GM12865 (cell line): Measurements from ENCODE around the gene CORO2A.
A peak's percentile ranks its signal among the peaks of the same experiment; 100 is the strongest.
"Not testable (repeated sequence)": the region's sequence is repeated elsewhere in the genome, so short reads cannot be mapped to it uniquely, and the experiment has no call there.

ENCODE experiments used
- DNase-seq: peaks from one replicate; pipeline ENCODE4 v3.0.0; 2010; ENCODE audit warnings: low read depth
- H3K4me3 ChIP-seq: 2 replicates; pipeline ENCODE4 v1.5.1; 2011; ENCODE audit warnings: mild to moderate bottlenecking, low read depth, low read length, control low read depth
- TF ChIP-seq, protein P1 (sequence below): IDR thresholded peaks from 2 replicates; pipeline ENCODE4 v1.5.1; 2011; ENCODE audit warnings: low read length, control low read depth, low read depth, inconsistent platforms; ENCODE audit not compliant: insufficient read depth; ENCODE audit errors: missing control alignments

The CORO2A gene

DNA sequence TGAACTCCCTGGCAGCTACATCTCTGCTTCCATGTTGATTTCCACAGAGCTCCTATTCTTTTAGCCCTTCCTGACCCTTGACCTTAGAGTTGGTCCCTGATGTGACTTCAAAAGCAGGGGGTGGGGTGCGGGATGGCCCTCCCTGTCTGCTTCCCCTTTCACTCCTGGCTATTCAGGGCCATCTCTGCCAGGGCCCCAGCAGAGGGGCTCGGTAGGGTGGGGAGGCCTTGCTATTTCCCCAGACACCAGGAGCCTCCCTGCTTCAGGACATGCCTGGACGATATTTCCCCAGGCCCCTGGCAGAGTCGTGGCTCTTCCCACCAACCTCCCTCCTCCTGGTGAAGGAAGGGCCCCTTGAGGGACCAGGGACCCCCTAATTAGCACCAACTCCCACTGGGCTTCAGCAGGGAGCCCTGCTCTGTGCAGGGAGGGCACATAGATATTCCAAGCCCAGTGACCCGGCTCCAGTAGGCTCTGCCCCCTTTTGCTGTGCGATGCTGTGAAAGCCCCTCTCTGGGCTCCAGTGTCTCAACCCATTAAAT is 17.3 kb downstream of the CORO2A start:
- TF ChIP-seq, protein P1, sequence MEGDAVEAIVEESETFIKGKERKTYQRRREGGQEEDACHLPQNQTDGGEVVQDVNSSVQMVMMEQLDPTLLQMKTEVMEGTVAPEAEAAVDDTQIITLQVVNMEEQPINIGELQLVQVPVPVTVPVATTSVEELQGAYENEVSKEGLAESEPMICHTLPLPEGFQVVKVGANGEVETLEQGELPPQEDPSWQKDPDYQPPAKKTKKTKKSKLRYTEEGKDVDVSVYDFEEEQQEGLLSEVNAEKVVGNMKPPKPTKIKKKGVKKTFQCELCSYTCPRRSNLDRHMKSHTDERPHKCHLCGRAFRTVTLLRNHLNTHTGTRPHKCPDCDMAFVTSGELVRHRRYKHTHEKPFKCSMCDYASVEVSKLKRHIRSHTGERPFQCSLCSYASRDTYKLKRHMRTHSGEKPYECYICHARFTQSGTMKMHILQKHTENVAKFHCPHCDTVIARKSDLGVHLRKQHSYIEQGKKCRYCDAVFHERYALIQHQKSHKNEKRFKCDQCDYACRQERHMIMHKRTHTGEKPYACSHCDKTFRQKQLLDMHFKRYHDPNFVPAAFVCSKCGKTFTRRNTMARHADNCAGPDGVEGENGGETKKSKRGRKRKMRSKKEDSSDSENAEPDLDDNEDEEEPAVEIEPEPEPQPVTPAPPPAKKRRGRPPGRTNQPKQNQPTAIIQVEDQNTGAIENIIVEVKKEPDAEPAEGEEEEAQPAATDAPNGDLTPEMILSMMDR, result no peak
- H3K4me3 ChIP-seq, result no peak overlapping the region
- DNase-seq, result no peak

DNA sequence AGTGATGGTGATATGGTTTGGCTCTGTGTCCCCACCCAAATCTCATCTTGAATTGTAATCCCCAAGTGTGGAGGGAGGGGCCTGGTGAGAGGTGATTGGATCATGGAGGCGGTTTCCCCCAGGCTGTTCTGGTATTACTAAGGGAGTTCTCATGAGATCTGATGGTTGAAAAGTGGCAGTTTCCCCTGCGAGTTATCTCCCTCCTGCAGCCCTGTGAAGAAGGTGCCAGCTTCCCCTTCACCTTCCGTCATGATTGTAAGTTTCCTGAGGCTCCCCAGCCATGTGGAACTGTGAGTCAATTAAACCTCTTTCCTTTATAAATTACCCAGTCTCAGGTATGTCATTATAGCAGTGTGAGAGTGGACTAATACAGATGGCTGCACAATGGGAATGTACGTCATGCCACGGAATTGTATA is 17.9 kb downstream of the CORO2A start:
- DNase-seq, H3K4me3 ChIP-seq: not testable (repeated sequence)

DNA sequence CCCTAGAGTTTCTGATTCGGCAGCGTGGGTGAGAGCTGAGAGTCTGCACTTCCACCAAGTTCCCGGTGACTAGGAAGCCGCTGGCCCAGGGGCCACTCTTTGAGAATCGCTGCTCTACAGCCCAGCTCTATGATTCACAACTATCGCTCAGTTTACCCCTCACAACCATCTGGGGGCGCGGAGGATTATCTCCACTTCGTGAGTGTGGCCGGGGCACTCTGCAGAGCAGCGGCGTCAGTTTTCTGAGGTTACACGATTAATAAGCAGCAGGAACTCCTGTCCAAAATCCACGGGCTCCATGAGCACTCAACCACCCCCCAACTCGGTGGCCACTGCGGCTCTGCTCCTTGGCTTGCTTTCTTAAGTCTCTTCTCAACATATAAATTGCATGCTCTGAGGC is 19.3 kb downstream of the CORO2A start:
- no peak for DNase-seq
- H3K4me3 ChIP-seq, result no peak overlapping the region
- TF ChIP-seq, protein P1, result no peak

DNA sequence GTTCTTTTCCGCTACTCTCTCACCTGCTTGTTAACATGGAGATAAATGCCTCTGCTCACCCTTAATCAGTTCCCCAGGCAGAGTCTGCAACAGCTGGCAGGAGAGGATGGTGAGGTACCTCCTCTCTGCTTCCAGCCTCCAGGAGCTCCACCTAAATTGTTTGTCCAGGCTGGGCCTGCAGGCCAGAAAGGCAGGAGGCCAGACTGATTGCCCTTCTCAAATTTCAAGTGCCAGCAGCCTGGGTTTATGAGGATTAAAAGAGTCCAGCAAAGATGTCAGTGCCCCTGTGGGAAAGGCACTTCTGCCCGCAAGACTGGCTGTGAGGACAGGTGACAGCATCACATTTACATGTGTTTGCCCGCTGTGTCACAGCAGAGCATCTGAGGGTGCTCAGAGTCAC is 19.8 kb downstream of the CORO2A start:
- DNase-seq, result no peak
- TF ChIP-seq, protein P1, result no peak
- no peak overlapping the region for H3K4me3 ChIP-seq

DNA sequence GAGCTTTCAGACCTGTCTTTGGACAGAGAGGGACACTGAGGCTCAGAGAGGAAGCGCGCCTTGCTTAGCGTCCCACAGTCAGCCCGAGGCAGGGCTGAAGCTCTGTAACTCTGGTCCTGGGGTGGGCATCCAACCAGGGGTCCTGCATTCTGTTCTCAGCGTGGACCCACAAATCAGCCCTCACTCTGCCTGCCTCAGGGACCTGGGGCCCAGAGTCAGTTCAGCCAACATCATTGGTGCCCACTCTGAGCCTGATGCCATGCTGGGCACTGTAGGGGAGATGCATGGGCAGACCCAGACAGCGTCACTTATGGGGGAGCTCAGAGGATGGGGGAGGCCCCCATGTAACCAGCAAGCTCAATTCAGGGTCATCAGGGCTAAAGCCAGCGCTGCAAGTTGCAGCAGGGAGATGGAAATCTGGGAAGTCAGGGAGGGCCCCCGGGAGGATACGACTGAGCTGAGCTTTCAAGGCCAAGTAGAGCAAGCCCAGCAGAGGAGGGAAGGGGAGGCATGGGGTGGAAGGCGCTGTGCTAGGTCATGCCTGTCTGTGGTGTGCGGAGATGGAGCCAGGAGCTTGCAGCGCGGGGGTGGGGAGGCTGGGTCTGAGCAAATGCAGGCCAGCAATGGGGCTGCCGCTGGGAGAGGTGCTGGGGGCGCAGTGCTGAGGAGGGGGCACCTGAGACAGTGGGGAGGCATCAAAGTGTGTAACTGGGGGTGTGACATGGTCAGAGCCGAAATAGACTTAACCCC is 21.1 kb downstream of the CORO2A start:
- H3K4me3 ChIP-seq, result no peak overlapping the region
- TF ChIP-seq, protein P1, result no peak
- DNase-seq, result no peak

DNA sequence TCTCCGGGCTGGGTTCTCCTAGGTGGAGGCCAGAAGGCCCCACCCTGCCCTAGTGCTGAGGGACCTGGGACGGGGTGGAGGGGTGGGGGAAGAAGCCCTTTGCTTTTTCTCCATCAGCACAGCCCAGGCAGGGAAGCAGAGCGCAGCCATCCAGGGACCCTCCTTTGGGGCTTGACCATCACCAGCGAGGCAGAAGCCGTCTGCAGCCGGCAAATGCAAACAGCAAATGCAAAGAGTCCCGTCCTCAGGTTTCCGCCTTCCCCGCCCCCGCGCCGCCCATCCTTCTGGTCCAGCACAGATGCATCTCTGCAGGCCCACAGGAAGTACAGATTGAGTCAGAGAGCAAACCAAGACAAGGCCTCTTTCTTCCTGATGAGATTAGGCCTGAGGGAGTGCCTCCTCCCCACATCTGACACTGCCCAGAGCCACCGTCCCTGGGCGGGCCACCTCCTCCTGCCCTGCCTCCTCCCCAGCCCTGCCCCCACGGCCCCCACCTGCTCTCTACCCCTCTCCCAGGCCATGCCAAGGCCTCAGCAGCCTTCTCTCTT is 23.4 kb downstream of the CORO2A start:
- TF ChIP-seq, protein P1, result no peak
- peak; percentile 92 for DNase-seq
- no peak overlapping the region; the same call in 1 of the 2 replicates for H3K4me3 ChIP-seq

DNA sequence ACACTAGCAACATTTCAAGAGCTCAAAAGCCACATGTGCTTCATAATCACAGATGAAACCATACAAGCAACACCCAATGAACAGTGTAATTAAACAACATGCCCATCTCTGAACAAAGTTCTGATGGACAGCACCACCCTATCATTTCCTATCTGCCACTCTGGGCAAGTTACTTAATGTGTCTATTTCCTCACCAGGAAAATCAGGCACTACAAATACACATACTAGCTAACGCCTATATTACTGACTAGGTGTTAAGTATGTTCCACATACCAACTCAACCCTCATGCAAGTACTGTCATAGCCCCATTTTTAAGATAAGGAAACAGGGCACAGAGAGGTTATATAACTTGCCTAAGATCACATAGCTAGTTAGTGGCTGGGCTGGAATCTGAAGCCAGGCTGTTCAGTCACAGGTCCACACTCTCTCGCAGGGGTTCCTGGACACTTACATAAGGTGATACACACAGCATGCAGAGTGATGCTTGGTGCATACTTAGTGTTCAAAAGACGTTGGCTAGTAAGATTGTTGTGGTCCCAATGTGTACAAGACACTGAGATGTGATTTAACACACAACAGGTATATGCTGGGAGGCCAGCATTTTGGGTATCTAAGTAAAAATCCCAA is 24.2 kb downstream of the CORO2A start:
- DNase-seq, result no peak
- TF ChIP-seq, protein P1, result no peak
- no peak overlapping the region for H3K4me3 ChIP-seq
